Measurements from ENCODE around the gene IL16.

IL16 gene

GRCh38 chr15:81356252-81356651 is 159.6 kb downstream of the IL16 start:
- no peak for DNase-seq (ENCODE audit: low read depth)
- TF ChIP-seq, protein P1, sequence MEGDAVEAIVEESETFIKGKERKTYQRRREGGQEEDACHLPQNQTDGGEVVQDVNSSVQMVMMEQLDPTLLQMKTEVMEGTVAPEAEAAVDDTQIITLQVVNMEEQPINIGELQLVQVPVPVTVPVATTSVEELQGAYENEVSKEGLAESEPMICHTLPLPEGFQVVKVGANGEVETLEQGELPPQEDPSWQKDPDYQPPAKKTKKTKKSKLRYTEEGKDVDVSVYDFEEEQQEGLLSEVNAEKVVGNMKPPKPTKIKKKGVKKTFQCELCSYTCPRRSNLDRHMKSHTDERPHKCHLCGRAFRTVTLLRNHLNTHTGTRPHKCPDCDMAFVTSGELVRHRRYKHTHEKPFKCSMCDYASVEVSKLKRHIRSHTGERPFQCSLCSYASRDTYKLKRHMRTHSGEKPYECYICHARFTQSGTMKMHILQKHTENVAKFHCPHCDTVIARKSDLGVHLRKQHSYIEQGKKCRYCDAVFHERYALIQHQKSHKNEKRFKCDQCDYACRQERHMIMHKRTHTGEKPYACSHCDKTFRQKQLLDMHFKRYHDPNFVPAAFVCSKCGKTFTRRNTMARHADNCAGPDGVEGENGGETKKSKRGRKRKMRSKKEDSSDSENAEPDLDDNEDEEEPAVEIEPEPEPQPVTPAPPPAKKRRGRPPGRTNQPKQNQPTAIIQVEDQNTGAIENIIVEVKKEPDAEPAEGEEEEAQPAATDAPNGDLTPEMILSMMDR (IDR thresholded peaks at IDR 0.05; ENCODE audit: insufficient read depth, low read depth, low read length, missing control alignments): no peak
- H3K4me3 ChIP-seq (ENCODE audit: low read depth, low read length): no peak overlapping the region

GRCh38 chr15:81357180-81357686 is 160.6 kb downstream of the IL16 start:
- TF ChIP-seq, protein P1 (IDR thresholded peaks at IDR 0.05; ENCODE audit: insufficient read depth, low read depth, low read length, missing control alignments): peak; percentile 27
- no peak overlapping the region for H3K4me3 ChIP-seq (ENCODE audit: low read depth, low read length)
- DNase-seq (ENCODE audit: low read depth): peak; percentile 13

GRCh38 chr15:81358248-81358647 is 161.6 kb downstream of the IL16 start:
- TF ChIP-seq, protein P1 (IDR thresholded peaks at IDR 0.05; ENCODE audit: insufficient read depth, low read depth, low read length, missing control alignments): no peak
- H3K4me3 ChIP-seq (ENCODE audit: low read depth, low read length): no peak overlapping the region
- no peak for DNase-seq (ENCODE audit: low read depth)

GRCh38 chr15:81360491-81360890 is 163.8 kb downstream of the IL16 start:
- DNase-seq (ENCODE audit: low read depth): no peak
- TF ChIP-seq, protein P1 (IDR thresholded peaks at IDR 0.05; ENCODE audit: insufficient read depth, low read depth, low read length, missing control alignments): no peak
- no peak overlapping the region for H3K4me3 ChIP-seq (ENCODE audit: low read depth, low read length)

- DNase-seq (ENCODE audit: low read depth): no peak
- TF ChIP-seq, protein P1 (IDR thresholded peaks at IDR 0.05; ENCODE audit: insufficient read depth, low read depth, low read length, missing control alignments): no peak
- H3K4me3 ChIP-seq (ENCODE audit: low read depth, low read length): no peak overlapping the region
These were observed 165.2 kb downstream of the IL16 start for GRCh38 chr15:81361891-81362290.

DNA sequence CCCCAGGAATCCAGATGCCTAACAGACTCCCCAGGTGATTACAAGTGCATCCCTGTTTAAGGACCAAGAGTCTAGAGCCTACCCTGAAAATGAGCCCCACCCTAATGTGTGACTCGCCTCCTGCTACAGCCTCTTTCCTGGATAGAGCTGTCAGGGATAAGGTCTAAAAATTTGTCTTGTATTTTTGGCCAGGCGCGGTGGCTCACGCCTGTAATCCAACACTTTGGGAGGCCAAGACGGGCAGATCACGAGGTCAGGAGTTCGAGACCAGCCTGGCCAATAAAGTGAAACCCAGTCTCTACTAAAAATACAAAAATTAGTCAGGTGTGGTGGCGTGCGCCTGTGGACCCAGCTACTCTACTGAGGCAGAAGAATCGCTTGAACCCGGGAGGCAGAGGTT is 166.1 kb downstream of the IL16 start:
- TF ChIP-seq, protein P1 (IDR thresholded peaks at IDR 0.05; ENCODE audit: insufficient read depth, low read depth, low read length, missing control alignments): no peak
- no peak for DNase-seq (ENCODE audit: low read depth)
- no peak overlapping the region for H3K4me3 ChIP-seq (ENCODE audit: low read depth, low read length)

DNA sequence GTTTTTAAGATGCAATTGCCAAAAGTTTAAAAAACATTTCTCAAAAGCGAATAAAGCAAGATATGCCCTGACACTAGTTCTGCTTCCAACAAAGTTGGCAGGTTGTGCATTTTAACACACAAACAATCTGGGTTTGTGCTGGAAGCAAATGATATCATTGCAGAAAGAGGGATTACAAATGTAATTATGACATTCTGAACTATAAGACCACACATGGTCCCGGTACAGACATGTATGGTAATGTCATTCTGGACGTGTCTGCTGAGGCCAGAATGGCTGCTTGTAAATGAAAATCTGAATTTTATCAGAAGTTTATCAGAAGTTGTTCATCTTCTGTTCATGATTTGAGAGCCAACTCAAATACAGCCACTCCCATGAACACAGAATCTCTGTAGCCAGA is 166.6 kb downstream of the IL16 start:
- TF ChIP-seq, protein P1 (IDR thresholded peaks at IDR 0.05; ENCODE audit: insufficient read depth, low read depth, low read length, missing control alignments): no peak
- DNase-seq (ENCODE audit: low read depth): no peak
- no peak overlapping the region for H3K4me3 ChIP-seq (ENCODE audit: low read depth, low read length)

Measured in GM12865 (cell line).